GM21367 (cell line): ENCODE data around the gene DNMT3A.
"Not testable (repeated sequence)": the region's sequence is repeated elsewhere in the genome, so short reads cannot be mapped to it uniquely, and the experiment has no call there.

Experiments used
- ATAC-seq: cut with Tn5 transposase; IDR thresholded peaks from one replicate; pipeline ENCODE4 v1.9.1; 2021; ENCODE audit not compliant: unreplicated experiment

DNMT3A gene

GRCh38 chr2:25286723-25287483 lies 54.8 kb downstream of the DNMT3A start:
- no peak for ATAC-seq

- peak; percentile 67 for ATAC-seq
Measured at GRCh38 chr2:25286025-25286400, 55.7 kb downstream of the DNMT3A start.

- ATAC-seq = no peak
Measured at GRCh38 chr2:25285265-25286024, 56.3 kb downstream of the DNMT3A start.

DNA sequence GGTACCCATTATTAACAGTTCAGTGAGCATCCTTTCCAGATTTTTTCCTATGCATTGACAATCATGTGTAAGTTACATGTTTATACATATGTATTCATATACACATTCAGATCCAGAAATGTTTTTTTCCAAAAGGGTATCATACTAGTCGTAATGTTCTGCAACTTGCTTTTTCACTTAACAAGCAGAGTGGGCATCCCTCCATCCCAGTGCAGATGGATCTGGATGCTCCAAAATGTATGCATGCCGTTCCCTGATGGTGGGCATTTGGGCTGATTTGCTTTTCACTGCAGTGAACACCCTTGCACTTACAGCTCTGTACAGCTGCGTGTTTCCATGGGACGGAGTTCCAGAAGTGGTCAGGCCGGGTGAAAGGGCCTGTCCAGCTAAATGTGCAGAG lies 57.0 kb downstream of the DNMT3A start:
- no peak for ATAC-seq

DNA sequence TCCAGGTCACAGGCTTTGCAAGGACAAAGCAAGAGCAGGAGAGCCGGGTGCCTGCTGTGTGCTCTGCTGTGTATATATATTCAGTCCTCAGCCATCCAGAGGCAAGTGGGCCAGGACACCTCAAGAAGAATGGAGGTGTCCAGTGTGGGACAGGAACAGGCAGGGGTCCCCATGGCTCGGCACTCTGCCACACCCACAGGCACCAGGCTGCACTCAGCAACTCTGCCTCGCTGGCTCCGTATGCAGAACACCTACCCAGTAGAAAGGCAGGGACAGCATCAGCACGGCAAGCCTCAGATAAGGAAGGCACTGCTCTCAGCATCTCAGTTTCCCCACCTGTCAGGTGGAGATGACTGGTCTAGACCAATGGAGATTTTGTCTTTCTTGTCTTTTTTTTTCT lies 57.8 kb downstream of the DNMT3A start:
- no peak for ATAC-seq

DNA sequence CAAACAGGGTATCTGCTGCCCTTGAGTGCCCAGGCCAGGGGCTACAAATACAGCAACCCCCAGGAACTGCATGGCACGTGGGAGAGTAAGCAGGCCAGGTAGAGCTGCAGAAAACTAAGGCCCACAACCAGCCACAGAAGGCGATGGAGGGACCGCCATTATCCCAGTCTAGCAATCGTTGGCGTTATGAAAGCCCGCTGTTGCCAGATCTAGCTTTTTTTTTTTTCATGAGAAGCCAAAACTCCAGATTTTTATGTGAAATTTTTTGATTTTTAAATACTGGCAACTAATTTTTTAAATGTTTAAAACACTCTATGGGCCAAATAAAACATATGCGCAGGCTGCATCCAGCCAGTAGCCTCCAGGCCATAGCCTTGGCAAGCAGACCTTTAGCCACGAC lies 59.8 kb downstream of the DNMT3A start:
- no peak for ATAC-seq

DNA sequence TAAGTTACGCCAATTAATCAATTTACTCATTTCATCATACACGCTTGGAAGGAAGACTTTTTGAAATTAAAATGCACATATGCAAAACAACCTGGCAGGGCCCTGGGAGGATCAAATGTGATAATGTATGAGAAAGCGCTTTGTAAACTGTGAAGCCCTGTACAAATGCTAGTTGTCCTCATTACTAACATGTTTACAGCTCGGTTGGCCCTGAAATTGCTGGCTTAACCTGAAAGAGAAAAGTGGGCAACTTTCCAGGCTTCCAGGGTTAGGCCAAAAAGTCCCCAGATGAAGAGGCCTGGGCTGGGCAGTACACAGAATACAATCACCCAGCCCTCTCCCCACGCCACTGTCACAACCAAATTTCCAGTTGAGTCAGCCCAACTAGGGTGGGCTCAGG lies 60.2 kb downstream of the DNMT3A start:
- no peak for ATAC-seq

DNA sequence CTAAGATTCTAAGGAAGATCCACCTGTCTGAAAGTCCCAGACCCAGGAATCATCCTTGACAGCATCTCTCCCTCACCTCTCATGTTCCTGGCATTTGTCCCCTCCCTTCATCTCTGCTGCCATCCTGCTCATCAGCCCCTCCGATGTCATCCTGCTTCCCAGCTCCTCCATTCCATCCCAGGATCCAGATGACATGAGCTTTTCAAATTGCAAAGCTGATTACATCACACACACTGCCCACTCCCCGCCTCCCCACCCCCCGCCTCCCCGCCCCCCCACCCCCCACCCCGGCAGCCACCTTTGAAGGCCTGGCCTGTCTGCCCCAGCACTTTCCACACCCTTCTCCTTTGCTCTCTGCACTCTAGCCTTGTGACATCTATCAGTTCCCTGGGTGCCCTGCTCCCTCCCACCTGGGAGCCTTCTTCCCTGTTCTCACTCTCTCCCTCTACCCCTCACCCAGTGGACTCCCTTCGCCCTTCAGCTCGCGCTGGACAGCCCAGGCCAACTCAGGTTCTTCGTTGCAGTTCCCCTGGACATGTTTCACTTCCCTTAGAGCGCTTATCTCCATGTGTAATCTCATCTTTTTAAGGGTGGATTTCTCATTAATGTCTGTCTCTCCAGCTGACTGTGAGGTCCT lies 61.6 kb downstream of the DNMT3A start:
- ATAC-seq = no peak

- ATAC-seq = peak; percentile 77
Measured at GRCh38 chr2:25279091-25279651, 62.6 kb downstream of the DNMT3A start.

DNA sequence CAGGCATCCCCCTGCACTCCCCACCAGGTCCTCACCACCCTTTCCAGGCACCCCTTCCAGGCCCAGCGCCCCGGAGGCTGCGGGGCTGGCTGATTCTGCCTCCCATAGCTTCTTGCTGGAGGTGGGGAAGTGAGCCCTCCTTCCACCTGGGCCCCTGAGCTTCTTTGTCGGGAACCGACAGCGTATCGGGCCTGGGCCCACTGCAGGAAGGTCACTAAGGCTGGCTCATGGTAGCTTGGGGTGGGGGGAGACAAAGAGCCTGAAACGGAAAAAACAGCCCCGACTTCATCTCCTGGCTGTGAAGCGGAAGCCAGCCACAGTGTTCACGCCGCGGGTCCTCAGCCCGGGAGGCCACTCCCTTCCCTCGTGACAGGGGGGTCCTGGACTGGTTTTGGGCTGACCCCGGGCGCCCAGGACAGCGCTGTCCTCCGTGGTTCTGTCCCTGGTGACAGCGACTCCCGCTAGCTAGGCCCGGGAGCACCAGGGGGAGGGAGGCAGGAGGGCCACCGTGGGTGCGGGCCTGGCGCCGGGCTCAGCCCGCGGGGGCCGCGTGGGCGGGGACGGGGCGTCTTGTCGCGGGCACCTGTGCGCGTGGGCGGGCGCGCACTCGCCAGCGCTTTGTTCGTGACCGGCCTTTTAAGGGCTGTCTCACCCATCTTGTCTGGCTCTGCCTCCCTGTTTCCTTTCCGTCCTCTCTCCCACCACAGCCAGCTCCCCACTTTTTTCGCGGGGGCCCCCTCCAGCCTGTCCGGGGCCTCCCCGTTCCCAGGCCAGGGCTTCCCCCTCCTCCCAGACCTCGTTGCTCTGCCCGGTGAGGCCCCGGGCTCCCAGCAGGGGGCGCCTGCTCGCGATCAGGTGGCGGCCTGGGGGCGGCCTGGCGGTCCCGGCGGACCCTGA lies 64.9 kb downstream of the DNMT3A start:
- ATAC-seq = no peak

GRCh38 chr2:25275575-25275965 lies 66.2 kb downstream of the DNMT3A start:
- ATAC-seq = no peak

GRCh38 chr2:25274868-25275574 lies 66.7 kb downstream of the DNMT3A start:
- ATAC-seq = no peak

DNA sequence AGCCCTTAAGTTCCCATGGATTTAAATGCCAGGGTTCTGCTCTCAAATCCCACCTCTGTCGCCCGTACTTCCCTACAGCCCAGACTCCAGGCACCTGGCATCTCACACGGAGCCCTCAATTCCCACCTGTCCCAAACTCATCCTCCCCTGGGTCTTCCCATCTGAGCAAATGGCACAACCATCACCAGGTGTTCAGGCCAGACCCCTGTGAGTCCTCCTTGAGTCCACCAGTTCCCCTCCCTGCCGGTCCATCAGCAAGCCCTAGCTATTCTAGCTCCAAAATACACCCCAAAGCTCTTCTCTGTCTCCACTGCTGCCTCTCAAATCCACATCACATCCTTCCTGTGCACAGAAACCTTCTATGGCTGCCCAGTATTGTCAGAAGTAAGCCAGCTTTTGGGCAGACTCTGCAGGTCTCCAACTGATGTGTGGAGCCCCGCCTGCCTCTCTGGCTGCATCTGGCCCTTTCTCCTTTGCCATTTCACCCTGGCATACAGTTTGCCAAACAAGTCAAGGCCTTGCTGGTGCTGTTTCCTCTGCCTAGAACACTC lies 67.7 kb downstream of the DNMT3A start:
- ATAC-seq = no peak

- ATAC-seq = not testable (repeated sequence)
Measured at GRCh38 chr2:25272705-25273104, 69.0 kb downstream of the DNMT3A start.

GRCh38 chr2:25270061-25270460 lies 71.7 kb downstream of the DNMT3A start:
- ATAC-seq = no peak

GRCh38 chr2:25269233-25269632 lies 72.5 kb downstream of the DNMT3A start:
- no peak for ATAC-seq

GRCh38 chr2:25268139-25268538 lies 73.6 kb downstream of the DNMT3A start:
- no peak for ATAC-seq

DNA sequence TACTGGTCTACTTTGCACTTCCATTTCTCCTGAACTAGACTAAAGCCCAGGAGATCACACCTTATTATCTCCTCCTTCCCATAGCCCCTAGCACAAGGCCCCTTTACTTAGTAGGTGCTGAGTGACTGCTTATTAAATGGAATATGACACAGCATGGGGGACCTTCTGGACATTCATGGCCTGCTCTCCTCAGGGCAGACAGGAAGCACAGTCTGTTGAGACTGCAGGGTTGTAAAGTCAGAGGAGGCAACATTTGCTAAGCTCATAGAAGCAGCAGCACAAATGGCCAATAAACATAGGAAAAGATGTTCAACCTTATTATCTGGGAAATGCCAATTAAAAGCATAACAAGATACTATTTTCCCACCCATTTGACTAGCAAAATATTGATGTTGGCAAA lies 75.3 kb downstream of the DNMT3A start:
- no peak for ATAC-seq

DNA sequence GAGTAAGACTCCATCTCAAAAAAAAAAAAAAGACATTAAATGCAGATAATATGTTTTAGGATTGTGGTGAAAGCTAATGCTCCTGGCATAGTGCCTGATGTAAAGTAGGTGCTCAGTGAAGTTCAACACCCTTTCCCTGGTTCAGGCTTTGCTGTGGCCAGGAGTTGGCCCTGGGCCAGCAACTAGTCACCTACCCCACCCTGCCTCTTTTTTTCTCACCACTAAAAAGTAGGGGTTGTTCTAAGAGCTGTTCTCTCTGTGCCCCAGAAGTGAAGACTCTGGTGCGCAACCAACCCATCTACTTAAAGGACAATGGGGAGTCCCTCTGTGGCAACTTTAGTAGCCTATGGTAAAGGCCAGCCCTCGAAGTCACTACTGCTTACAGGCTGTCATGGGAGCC lies 75.9 kb downstream of the DNMT3A start:
- no peak for ATAC-seq

DNA sequence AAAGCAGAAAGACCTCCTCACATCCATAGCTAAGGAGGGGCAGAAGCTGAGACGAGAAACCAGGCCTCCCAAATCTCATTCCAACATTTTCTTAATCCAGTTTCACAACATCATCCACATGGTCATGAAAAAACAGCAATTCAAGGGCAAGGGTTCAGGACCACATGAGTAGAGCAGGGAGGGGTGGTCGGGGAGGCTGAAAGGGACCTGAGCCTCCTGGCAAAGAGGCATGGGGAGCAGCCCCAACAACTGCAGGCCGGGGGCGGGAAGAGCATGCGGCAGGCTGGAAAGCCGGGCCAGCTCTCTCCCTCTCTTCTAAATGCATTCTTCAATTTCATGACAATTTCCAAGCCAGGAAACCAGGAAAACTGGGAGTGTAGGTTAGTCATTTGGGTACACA lies 76.7 kb downstream of the DNMT3A start:
- ATAC-seq = no peak
